ENCODE measurements around the gene GALNT7. TPM values are rescaled to one million over a fixed set of nuclear protein-coding genes. Genes with fewer than 3 reads are reported as not detected.
A peak's percentile ranks its signal among the peaks of the same experiment; 100 is the strongest.

Gene GALNT7
- total and polyA plus RNA-seq, 2 of the 13 experiments (the other 11 are each of a cell fraction or from before 2014, with no cell fraction given), result 0.08 to 0.13 TPM

GRCh38 chr4:173371292-173372192 is 202.9 kb downstream of the GALNT7 start (continued):
- TF ChIP-seq KLF6 (CRISPR knock-in tag; IDR thresholded peaks at IDR 0.05) (0 out of 2 replicates have a peak, but pooled peaks have one; percentile 53), AGO1 (IDR thresholded peaks at IDR 0.05; ENCODE audit: low read depth, low read length, poor library complexity, severe bottlenecking) (peak; percentile 73), MEF2D (CRISPR knock-in tag; IDR thresholded peaks at IDR 0.05) (no peak), ONECUT2 (CRISPR knock-in tag; IDR thresholded peaks at IDR 0.05) (no peak), EHMT2 (IDR thresholded peaks at IDR 0.05; ENCODE audit: borderline replicate concordance, low read depth, low read length) (no peak), ZBTB14 (CRISPR knock-in tag; IDR thresholded peaks at IDR 0.05) (peak; percentile 46; the same call in 1 of the 2 replicates), ZEB1 (IDR thresholded peaks at IDR 0.05; ENCODE audit: insufficient replicate concordance, low read depth) (no peak), ZNF777 (CRISPR knock-in tag; IDR thresholded peaks at IDR 0.05) (peak; percentile 66), ZNF773 (CRISPR knock-in tag; IDR thresholded peaks at IDR 0.05; ENCODE audit: borderline replicate concordance) (no peak), ELF1 (CRISPR knock-in tag; IDR thresholded peaks at IDR 0.05) (0 out of 2 replicates have a peak, but pooled peaks have one; percentile 12), FOXA1 (IDR thresholded peaks at IDR 0.05) (no peak), FOXA1 (CRISPR knock-in tag; IDR thresholded peaks at IDR 0.05) (no peak), CBX5 (CRISPR knock-in tag; IDR thresholded peaks at IDR 0.05; ENCODE audit: borderline replicate concordance) (peak; percentile 67; the same call in 1 of the 2 replicates), HNF1B (CRISPR knock-in tag; IDR thresholded peaks at IDR 0.05) (no peak), THYN1 (CRISPR knock-in tag; IDR thresholded peaks at IDR 0.05; ENCODE audit: borderline replicate concordance, low read depth) (no peak), ZBTB25 (CRISPR knock-in tag; IDR thresholded peaks at IDR 0.05) (peak; percentile 20; the same call in 1 of the 2 replicates), RARA (CRISPR knock-in tag; IDR thresholded peaks at IDR 0.05) (0 out of 2 replicates have a peak, but pooled peaks have one; percentile 3), ZNF670 (CRISPR knock-in tag; IDR thresholded peaks at IDR 0.05; ENCODE audit: borderline replicate concordance) (no peak), MZF1 (CRISPR knock-in tag; IDR thresholded peaks at IDR 0.05; ENCODE audit: borderline replicate concordance) (no peak), ZNF782 (CRISPR knock-in tag; IDR thresholded peaks at IDR 0.05; ENCODE audit: borderline replicate concordance) (0 out of 2 replicates have a peak, but pooled peaks have one; percentile 36), ZFX (CRISPR knock-in tag; IDR thresholded peaks at IDR 0.05; ENCODE audit: low read depth) (peak; percentile 36), SALL1 (CRISPR knock-in tag; IDR thresholded peaks at IDR 0.05) (peak; percentile 51; the same call in 1 of the 2 replicates), ELF3 (CRISPR knock-in tag; IDR thresholded peaks at IDR 0.05) (peak; percentile 31; the same call in 1 of the 2 replicates), REPIN1 (CRISPR knock-in tag; IDR thresholded peaks at IDR 0.05; ENCODE audit: borderline replicate concordance, low read depth) (no peak), ZNF761 (CRISPR knock-in tag; conservative IDR thresholded peaks at IDR 0.05) (0 out of 2 replicates have a peak, but pooled peaks have one; percentile 51), RBFOX2 (IDR thresholded peaks at IDR 0.05; ENCODE audit: low read depth, low read length) (0 out of 2 replicates have a peak, but pooled peaks have one; percentile 8), KMT2A (CRISPR knock-in tag; IDR thresholded peaks at IDR 0.05) (peak; percentile 89)

Data from HepG2 (cell line).